ENCODE measurements around the gene ZNF335.

Gene ZNF335

GRCh38 chr20:45971675-45972499, at the start of gene ZNF335:
Gene ZNF335 (minus strand): TSS chr20:45972203. CDS start chr20:45971410, 793 bp downstream.
- H3K9me3 Mint-ChIP-seq = no peaks in the 10 kb centered on the region
- H3K27ac Mint-ChIP-seq = peak within 1 kb of the TSS; percentile 99
- peaks cover 7% of the 10 kb centered on the region for H3K36me3 Mint-ChIP-seq
- peaks cover 23% of the 10 kb centered on the region for H3K4me1 Mint-ChIP-seq
- H3K4me3 Mint-ChIP-seq = peak within 1 kb of the TSS; percentile 94
- no peaks in the 10 kb centered on the region for H3K27me3 Mint-ChIP-seq

DNA sequence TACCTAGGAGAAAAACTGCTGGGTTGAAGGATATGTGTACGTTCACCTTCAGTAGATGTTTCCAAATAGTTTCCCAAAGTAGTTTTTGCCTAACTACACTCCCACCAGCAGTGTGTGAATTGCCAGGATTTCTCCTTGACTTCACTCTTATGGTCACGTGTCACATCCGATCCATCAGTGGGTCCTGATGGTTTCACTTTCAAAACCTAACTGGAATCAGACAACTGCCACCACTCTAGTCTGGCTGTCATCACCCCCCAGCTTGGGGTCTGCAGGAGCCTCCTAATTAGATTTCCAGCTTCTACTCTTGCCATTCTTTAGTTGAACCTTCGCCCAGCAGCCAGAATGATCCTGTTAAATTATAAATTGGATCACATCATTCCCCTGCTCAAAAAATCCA, 48.6 kb upstream of the ZNF335 start:
- H3K4me3 Mint-ChIP-seq = peak overlapping the region; percentile 56
- peaks cover 5% of the 10 kb centered on the region for H3K36me3 Mint-ChIP-seq
- H3K4me1 Mint-ChIP-seq = peaks cover 22% of the 10 kb centered on the region
- no peaks in the 10 kb centered on the region for H3K9me3 Mint-ChIP-seq
- peaks cover 23% of the 10 kb centered on the region for H3K27me3 Mint-ChIP-seq
- peak overlapping the region; percentile 8 for H3K27ac Mint-ChIP-seq

- peaks cover 22% of the 10 kb centered on the region for H3K27me3 Mint-ChIP-seq
- peaks cover 26% of the 10 kb centered on the region for H3K4me1 Mint-ChIP-seq
- no peak overlapping the region for H3K27ac Mint-ChIP-seq
- no peaks in the 10 kb centered on the region for H3K9me3 Mint-ChIP-seq
- H3K36me3 Mint-ChIP-seq = peaks cover 5% of the 10 kb centered on the region
- H3K4me3 Mint-ChIP-seq = no peak overlapping the region
Measured at GRCh38 chr20:46018611-46019010, 46.6 kb upstream of the ZNF335 start.

GRCh38 chr20:46018112-46018511, 46.1 kb upstream of the ZNF335 start:
- H3K4me1 Mint-ChIP-seq = peaks cover 21% of the 10 kb centered on the region
- H3K27ac Mint-ChIP-seq = no peak overlapping the region
- H3K27me3 Mint-ChIP-seq = peaks cover 17% of the 10 kb centered on the region
- peaks cover 5% of the 10 kb centered on the region for H3K36me3 Mint-ChIP-seq
- H3K9me3 Mint-ChIP-seq = no peaks in the 10 kb centered on the region
- no peak overlapping the region for H3K4me3 Mint-ChIP-seq

DNA sequence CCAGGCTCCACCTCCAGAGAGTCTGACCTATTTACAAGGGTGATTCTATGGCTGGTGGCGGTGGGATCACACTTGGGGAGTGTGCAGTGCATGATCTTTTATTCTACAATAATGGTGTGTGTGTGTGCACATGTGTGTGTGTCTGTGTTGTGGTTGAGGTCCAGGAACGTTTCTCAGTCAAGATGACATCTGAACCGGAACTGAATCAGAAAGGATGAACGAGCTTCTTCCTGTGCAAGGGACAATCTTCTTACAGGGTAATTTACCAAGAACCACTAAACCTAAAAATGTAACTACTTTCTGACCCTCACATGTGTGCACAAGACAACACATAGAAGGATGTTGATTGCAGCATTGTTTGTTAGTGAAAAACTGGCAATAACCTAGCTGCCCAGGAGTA, 45.3 kb upstream of the ZNF335 start:
- H3K9me3 Mint-ChIP-seq = no peaks in the 10 kb centered on the region
- H3K27ac Mint-ChIP-seq = no peak overlapping the region
- H3K36me3 Mint-ChIP-seq = peaks cover 5% of the 10 kb centered on the region
- H3K4me1 Mint-ChIP-seq = peaks cover 23% of the 10 kb centered on the region
- H3K4me3 Mint-ChIP-seq = no peak overlapping the region
- peaks cover 25% of the 10 kb centered on the region for H3K27me3 Mint-ChIP-seq

- H3K36me3 Mint-ChIP-seq = peaks cover 2% of the 10 kb centered on the region
Measured at GRCh38 chr20:46014517-46015396, 42.8 kb upstream of the ZNF335 start.

GRCh38 chr20:46013829-46014516, 42.0 kb upstream of the ZNF335 start:
- Mint-ChIP-seq H3K4me1 (peaks cover 41% of the 10 kb centered on the region), H3K9me3 (no peaks in the 10 kb centered on the region), H3K36me3 (peaks cover 2% of the 10 kb centered on the region), H3K4me3 (peak overlapping the region; percentile 67), H3K27me3 (peaks cover 46% of the 10 kb centered on the region), H3K27ac (no peak overlapping the region)

More at GRCh38 chr20:46014517-46015396, 42.8 kb upstream of the ZNF335 start:
- Mint-ChIP-seq H3K27ac (no peak overlapping the region), H3K9me3 (no peaks in the 10 kb centered on the region), H3K27me3 (peaks cover 40% of the 10 kb centered on the region), H3K4me1 (peaks cover 33% of the 10 kb centered on the region), H3K4me3 (peak overlapping the region; percentile 67)

GRCh38 chr20:46013322-46013828, 41.4 kb upstream of the ZNF335 start:
- Mint-ChIP-seq H3K36me3 (peaks cover 2% of the 10 kb centered on the region), H3K9me3 (no peaks in the 10 kb centered on the region), H3K27me3 (peaks cover 48% of the 10 kb centered on the region), H3K27ac (no peak overlapping the region), H3K4me3 (peak overlapping the region; percentile 8), H3K4me1 (peaks cover 46% of the 10 kb centered on the region)

GRCh38 chr20:46012921-46013320, 40.9 kb upstream of the ZNF335 start:
- H3K36me3 Mint-ChIP-seq = peaks cover 2% of the 10 kb centered on the region
- H3K27me3 Mint-ChIP-seq = peaks cover 48% of the 10 kb centered on the region
- H3K4me3 Mint-ChIP-seq = peak overlapping the region; percentile 8
- peaks cover 51% of the 10 kb centered on the region for H3K4me1 Mint-ChIP-seq
- H3K9me3 Mint-ChIP-seq = no peaks in the 10 kb centered on the region
- no peak overlapping the region for H3K27ac Mint-ChIP-seq

- Mint-ChIP-seq H3K9me3 (no peaks in the 10 kb centered on the region), H3K27ac (peak overlapping the region; percentile 13), H3K27me3 (peaks cover 48% of the 10 kb centered on the region), H3K4me1 (peaks cover 57% of the 10 kb centered on the region), H3K4me3 (peak overlapping the region; percentile 9), H3K36me3 (peaks cover 2% of the 10 kb centered on the region)
Measured at GRCh38 chr20:46011631-46012482, 39.9 kb upstream of the ZNF335 start.

GRCh38 chr20:46010491-46011391, 38.7 kb upstream of the ZNF335 start:
- H3K9me3 Mint-ChIP-seq = no peaks in the 10 kb centered on the region
- H3K27me3 Mint-ChIP-seq = peaks cover 46% of the 10 kb centered on the region
- H3K4me1 Mint-ChIP-seq = peaks cover 66% of the 10 kb centered on the region
- H3K4me3 Mint-ChIP-seq = peak overlapping the region; percentile 70
- H3K27ac Mint-ChIP-seq = peak overlapping the region; percentile 66
- peaks cover under 1% of the 10 kb centered on the region for H3K36me3 Mint-ChIP-seq

DNA sequence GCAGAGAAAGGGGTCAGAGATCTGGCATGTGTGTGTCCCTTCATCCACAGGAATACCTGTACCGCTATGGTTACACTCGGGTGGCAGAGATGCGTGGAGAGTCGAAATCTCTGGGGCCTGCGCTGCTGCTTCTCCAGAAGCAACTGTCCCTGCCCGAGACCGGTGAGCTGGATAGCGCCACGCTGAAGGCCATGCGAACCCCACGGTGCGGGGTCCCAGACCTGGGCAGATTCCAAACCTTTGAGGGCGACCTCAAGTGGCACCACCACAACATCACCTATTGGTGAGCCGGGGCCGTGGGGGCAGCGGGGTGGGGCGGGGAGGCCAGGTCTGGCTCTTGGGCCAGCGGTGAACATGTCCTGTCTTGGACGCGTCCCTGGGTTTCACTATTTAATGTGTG, 37.8 kb upstream of the ZNF335 start:
- no peaks in the 10 kb centered on the region for H3K9me3 Mint-ChIP-seq
- peak overlapping the region; percentile 20 for H3K4me3 Mint-ChIP-seq
- H3K4me1 Mint-ChIP-seq = peaks cover 76% of the 10 kb centered on the region
- no peak overlapping the region for H3K27ac Mint-ChIP-seq
- H3K36me3 Mint-ChIP-seq = no peaks in the 10 kb centered on the region
- H3K27me3 Mint-ChIP-seq = peaks cover 42% of the 10 kb centered on the region

- Mint-ChIP-seq H3K4me1 (peaks cover 85% of the 10 kb centered on the region), H3K9me3 (no peaks in the 10 kb centered on the region), H3K27ac (no peak overlapping the region), H3K27me3 (peaks cover 34% of the 10 kb centered on the region), H3K36me3 (no peaks in the 10 kb centered on the region), H3K4me3 (no peak overlapping the region)
Measured at GRCh38 chr20:46007671-46008070, 35.7 kb upstream of the ZNF335 start.

DNA sequence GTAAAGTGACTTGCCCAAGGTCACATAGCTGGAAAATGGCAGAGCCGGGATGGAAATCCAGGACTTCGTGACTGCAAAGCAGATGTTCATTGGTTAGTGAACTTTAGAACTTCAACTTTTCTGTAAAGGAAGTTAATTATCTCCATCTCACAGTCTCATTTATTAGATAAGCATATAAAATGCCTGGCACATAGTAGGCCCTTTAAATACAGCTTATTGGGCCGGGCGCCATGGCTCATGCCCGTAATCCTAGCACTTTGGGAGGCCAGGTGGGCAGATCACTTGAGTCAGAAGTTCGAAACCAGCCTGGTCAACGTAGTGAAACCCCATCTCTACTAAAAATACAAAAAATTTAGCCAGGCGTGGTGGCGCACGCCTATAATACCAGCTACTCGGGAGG, 35.0 kb upstream of the ZNF335 start:
- Mint-ChIP-seq H3K4me1 (peaks cover 82% of the 10 kb centered on the region), H3K27ac (no peak overlapping the region), H3K36me3 (no peaks in the 10 kb centered on the region), H3K4me3 (no peak overlapping the region), H3K9me3 (no peaks in the 10 kb centered on the region), H3K27me3 (peaks cover 28% of the 10 kb centered on the region)

Measured in activated naive CD4-positive, alpha-beta T cell treated with anti-CD3 and anti-CD28 coated beads, Interleukin-2, amount 50 U/mL, for 24 hours (primary cell).